Right kidney (tissue), 1 donor: ENCODE measurements around the gene APMAP.

Experiments used
- DNase-seq: peaks from one replicate; pipeline ENCODE4 v3.0.0-alpha.2; 2016

APMAP gene

GRCh38 chr20:24987873-24988835 lies 4.4 kb downstream of the APMAP start:
- DNase-seq = no peak

DNA sequence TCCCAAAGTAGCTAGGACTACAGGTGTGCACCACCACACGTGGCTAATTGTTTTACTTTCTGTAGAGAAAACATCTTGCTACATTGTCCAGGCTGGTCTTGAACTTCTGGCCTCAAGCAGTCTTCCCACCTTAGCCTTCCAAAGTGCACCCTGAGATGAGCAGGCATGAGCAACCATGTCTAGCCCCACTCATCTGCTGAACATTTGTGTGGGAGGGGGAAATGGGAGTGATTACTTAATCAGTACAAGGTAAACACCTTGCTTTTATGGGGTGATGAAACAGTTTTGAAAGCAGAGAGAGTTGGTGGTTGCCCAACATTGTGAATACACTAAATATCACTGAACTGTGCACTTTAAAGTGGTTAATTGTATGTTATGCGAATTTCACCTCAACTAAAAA lies 5.3 kb downstream of the APMAP start:
- DNase-seq = no peak

DNA sequence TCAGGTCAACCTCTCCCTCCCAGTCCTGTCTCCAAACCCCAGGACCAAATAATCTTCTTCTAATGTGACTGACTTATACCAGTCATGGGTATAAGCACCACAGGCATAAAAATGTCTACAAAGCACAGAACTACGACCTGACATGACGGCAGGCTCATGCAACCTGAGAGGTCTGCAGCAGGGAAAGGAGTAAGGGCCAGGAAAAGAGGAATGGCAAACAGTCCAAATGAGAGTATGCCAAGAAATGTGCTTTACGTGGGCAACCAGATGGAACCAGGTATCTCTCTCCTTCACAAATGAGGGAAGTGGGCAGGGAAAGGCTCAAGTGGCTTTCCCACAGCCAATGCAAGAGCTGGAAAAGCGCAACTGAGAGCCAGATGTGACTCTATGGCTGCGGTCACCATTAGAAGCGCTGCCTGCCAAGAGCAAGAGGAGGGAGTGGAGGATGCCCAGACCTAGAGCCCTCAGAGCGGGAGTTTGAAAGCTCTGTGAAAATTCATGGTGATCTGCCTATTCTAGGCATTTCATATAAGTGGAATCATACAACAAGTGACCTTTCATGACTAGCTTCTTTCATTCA lies 6.0 kb downstream of the APMAP start:
- no peak for DNase-seq

GRCh38 chr20:24985802-24986201 lies 6.7 kb downstream of the APMAP start:
- DNase-seq = no peak

GRCh38 chr20:24984961-24985640 lies 7.5 kb downstream of the APMAP start:
- DNase-seq = no peak

GRCh38 chr20:24983896-24984295 lies 8.7 kb downstream of the APMAP start:
- DNase-seq = no peak

- DNase-seq = no peak
These were observed 10.8 kb downstream of the APMAP start for GRCh38 chr20:24981790-24982189.

DNA sequence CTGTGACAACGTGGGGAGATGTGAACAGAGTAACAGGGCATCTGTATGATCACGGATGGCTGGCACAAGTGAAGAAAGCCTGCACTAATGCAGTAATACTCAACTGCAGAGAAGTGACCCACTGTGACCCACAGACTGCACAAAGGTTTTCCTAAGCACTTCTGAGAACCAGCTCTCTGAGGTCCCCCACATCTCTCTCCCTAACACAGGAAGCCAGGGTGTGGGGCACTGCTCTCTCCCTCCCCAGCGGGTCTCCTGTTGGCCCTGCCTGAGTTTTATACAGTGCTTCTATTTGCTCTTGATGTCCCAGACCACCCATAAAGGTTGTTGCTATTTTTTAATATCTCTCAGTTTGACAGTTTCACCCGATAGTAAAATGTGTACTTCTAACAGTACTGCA lies 11.3 kb downstream of the APMAP start:
- no peak for DNase-seq

- no peak for DNase-seq
These were observed 12.1 kb downstream of the APMAP start for GRCh38 chr20:24980291-24981053.

DNA sequence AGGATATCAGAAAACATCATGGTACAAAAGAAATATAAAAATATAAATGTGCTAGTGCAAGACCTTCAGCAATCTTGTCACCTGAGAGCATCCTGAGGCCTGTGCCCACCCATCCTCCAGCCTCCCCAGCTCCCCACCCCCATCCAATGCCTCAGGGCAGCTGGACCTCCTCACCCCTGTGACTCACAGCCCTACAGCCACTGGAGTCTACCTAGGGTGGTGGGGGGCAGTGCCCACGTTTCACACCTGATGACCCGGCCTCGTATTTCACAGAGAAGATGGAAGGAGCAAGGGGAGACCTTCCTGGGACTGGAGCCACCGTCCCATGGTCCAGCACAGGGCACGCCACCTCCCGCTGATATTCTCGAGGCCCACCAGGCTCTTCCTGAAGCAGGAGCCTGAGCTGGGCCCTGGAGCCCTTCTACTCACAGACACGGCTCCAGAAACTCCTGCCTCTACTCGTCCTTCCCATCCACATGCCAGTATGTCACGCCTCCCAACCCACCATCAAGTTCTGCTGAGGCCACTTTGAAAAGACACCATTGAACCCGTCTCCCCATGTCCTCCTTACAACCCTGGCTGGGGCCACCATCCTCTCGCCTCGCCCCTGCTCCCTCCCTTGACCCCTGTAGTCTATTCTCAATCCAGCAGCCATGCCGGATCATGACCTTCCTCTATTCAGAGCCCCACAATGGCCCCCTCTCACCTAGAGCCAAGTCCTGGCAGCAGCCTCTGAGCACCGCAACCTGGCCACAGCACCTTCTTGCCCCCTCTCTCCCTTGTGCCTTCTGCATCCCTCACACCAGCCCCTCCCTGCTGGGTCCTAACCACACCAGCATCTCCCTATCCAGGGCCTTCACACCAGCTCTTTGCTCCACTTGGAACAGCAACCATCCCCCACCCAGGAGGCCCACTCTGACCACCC lies 13.3 kb downstream of the APMAP start:
- DNase-seq = no peak

DNA sequence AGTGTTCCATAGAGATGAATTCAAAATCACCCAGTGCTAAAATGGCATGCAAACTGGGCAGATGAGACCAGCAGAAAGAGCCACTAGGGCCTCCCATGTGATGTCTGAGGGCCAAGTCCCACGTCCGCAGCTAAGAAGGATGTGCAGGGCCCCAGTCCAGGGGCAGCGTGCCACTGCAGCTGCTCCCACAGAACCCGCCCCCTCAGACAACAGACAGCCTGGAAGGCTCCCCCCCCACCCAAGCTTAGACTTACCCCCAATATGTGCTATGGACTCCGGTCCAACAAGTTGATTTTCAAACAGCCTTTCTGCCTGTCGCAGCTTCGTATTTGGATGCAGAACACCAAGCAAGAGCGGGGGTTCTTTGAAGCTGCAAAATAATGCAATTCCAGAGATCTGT lies 14.0 kb downstream of the APMAP start:
- DNase-seq = no peak

DNA sequence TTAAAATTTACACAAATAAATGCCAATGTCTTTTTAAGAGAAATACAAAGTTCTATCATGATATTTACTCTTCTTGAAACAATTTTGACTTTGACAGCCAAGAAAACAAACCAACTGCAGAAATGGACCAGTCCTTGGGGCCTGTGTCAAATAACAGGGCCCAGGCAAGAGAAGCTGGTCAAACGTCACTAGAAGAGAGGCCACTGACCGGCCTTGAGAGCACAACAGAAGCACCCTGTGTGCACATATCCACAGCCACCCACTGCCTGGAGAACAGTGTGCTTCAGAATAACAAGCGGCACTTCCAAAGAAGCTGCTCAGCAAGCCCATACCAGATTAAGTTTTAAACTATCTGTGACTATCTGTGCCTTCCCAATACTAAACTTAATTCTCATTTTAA lies 14.8 kb downstream of the APMAP start:
- no peak for DNase-seq

- DNase-seq = no peak
These were observed 15.2 kb downstream of the APMAP start for GRCh38 chr20:24977336-24977735.

DNA sequence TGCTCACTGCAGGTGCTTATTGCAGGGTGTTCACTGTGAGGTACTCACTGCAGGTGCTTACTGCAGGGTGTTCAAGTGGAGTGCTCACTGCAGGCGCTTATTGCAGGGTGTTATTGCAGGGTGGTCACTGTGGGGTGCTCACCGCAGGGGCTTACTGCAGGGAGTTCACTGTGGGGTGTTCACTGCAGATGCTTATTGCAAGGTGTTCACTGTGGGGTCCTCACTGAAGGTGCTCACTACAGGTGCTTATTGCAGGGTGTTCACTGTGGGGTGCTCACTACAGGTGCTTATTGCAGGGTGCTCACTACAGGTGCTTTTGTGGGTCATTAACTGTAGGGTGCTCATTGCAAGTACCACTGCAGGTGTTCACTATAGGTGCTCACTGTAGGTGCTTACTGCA lies 20.2 kb downstream of the APMAP start:
- no peak for DNase-seq

DNA sequence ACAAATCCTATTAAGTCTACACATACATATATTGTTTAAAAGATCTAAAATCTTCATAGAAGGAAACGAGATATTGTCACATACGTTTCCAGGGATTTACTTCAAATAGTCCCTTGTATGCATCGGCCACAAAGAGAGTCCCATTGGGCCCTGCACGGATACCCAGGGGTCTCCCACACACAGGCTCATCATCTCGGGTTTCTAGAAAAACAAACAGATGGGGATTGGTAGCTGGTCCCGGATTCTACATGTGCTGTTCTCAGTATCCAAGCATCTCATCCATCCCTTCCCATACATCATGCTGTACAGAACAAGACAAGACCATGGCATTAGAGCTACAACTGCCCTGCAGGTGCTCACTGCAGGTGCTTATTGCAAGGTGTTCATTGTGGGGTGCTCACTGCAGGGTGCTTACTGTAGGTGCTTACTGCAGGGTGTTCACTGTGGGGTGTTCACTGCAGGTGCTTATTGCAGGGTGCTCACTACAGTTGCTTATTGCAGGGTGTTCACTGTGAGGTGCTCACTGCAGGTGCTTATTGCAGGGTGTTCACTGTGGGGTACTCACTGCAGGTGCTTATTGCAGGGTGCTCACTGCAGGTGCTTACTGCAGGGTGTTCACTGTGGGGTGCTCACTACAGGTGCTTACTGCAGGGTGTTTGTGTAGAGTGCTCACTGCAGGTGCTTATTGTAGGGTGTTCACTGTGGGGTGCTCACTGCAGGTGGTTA lies 21.0 kb downstream of the APMAP start:
- DNase-seq = no peak

DNA sequence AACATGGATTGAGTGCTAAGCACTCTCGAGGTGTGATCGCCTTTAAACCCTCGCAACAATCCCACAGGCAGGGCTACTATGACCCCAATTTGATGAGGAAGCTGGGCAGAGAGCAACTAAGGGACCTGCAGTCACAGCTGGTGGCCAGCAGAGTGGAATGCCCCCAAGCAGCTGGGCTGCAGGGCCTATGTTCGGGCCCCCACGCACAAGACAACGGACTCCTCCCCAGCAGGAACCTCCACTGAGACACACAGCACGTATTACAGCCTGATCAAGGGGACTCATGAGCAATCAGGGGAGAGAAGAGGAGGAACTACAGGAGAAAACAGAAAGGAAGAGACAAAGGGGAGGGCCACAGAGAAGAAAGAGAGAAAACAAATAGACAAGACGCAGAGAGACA lies 21.8 kb downstream of the APMAP start:
- no peak for DNase-seq

GRCh38 chr20:24970030-24970553 lies 22.5 kb downstream of the APMAP start:
- no peak for DNase-seq

GRCh38 chr20:24969186-24970029 lies 23.1 kb downstream of the APMAP start:
- no peak for DNase-seq

GRCh38 chr20:24968278-24968800 lies 24.2 kb downstream of the APMAP start:
- no peak for DNase-seq
